Neural cell (in vitro differentiated cells): ENCODE data around the gene CLSTN1.

ENCODE experiments used
- EP300 ChIP-seq: fragments of 450-650 bp; conservative IDR thresholded peaks from 2 replicates; pipeline ENCODE4 v1.6.1; 2014; ENCODE audit warnings: antibody characterized with exemption, mild to moderate bottlenecking, moderate library complexity; ENCODE audit not compliant: poor library complexity, severe bottlenecking
- EZH2 ChIP-seq: fragments of 200-600, 300-800 bp; shearing (Covaris generic), sonication (generic); IDR thresholded peaks from 2 replicates; pipeline ENCODE4 v1.6.1; 2014; ENCODE audit warnings: antibody characterized with exemption, low read length, borderline replicate concordance, mild to moderate bottlenecking; ENCODE audit not compliant: insufficient read depth, poor library complexity, severe bottlenecking
- MXI1 ChIP-seq: fragments of 450-650 bp; conservative IDR thresholded peaks from 2 replicates; pipeline ENCODE4 v1.6.1; 2014; ENCODE audit warnings: antibody characterized with exemption, mild to moderate bottlenecking; ENCODE audit not compliant: poor library complexity, severe bottlenecking
- POLR2AphosphoS5 ChIP-seq: IDR thresholded peaks from 2 replicates; pipeline ENCODE4 v1.6.1; 2012
- RAD21 ChIP-seq: fragments of 450-650 bp; conservative IDR thresholded peaks from 2 replicates; pipeline ENCODE4 v1.6.1; 2014; ENCODE audit warnings: antibody characterized with exemption, mild to moderate bottlenecking, moderate library complexity
- TAF1 ChIP-seq: IDR thresholded peaks from 2 replicates; pipeline ENCODE4 v1.6.1; 2012; ENCODE audit warnings: low read depth
- TF ChIP-seq, protein P1 (sequence below): fragments of 450-650 bp; IDR thresholded peaks from 2 replicates; pipeline ENCODE4 v1.5.1; 2014; ENCODE audit warnings: antibody characterized with exemption, mild to moderate bottlenecking, moderate library complexity; ENCODE audit not compliant: poor library complexity, severe bottlenecking
- TF ChIP-seq, protein P2 (sequence below): IDR thresholded peaks from 2 replicates; pipeline ENCODE4 v1.6.1; 2012; ENCODE audit warnings: borderline replicate concordance

- TF ChIP-seq EZH2 (no peak), RAD21 (no peak), POLR2AphosphoS5 (no peak), EP300 (no peak), TAF1 (no peak), MXI1 (no peak)
- TF ChIP-seq, protein P1, sequence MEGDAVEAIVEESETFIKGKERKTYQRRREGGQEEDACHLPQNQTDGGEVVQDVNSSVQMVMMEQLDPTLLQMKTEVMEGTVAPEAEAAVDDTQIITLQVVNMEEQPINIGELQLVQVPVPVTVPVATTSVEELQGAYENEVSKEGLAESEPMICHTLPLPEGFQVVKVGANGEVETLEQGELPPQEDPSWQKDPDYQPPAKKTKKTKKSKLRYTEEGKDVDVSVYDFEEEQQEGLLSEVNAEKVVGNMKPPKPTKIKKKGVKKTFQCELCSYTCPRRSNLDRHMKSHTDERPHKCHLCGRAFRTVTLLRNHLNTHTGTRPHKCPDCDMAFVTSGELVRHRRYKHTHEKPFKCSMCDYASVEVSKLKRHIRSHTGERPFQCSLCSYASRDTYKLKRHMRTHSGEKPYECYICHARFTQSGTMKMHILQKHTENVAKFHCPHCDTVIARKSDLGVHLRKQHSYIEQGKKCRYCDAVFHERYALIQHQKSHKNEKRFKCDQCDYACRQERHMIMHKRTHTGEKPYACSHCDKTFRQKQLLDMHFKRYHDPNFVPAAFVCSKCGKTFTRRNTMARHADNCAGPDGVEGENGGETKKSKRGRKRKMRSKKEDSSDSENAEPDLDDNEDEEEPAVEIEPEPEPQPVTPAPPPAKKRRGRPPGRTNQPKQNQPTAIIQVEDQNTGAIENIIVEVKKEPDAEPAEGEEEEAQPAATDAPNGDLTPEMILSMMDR, result no peak
- TF ChIP-seq, protein P2, sequence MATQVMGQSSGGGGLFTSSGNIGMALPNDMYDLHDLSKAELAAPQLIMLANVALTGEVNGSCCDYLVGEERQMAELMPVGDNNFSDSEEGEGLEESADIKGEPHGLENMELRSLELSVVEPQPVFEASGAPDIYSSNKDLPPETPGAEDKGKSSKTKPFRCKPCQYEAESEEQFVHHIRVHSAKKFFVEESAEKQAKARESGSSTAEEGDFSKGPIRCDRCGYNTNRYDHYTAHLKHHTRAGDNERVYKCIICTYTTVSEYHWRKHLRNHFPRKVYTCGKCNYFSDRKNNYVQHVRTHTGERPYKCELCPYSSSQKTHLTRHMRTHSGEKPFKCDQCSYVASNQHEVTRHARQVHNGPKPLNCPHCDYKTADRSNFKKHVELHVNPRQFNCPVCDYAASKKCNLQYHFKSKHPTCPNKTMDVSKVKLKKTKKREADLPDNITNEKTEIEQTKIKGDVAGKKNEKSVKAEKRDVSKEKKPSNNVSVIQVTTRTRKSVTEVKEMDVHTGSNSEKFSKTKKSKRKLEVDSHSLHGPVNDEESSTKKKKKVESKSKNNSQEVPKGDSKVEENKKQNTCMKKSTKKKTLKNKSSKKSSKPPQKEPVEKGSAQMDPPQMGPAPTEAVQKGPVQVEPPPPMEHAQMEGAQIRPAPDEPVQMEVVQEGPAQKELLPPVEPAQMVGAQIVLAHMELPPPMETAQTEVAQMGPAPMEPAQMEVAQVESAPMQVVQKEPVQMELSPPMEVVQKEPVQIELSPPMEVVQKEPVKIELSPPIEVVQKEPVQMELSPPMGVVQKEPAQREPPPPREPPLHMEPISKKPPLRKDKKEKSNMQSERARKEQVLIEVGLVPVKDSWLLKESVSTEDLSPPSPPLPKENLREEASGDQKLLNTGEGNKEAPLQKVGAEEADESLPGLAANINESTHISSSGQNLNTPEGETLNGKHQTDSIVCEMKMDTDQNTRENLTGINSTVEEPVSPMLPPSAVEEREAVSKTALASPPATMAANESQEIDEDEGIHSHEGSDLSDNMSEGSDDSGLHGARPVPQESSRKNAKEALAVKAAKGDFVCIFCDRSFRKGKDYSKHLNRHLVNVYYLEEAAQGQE, result no peak
Observed at GRCh38 chr1:9687874-9688582, 135.7 kb downstream of the CLSTN1 start.
